H1 (cell line): Measurements from ENCODE around the gene SKIC8. TPM values are rescaled to one million over a fixed set of nuclear protein-coding genes. Genes with fewer than 3 reads are reported as not detected.

ENCODE experiments used
- CTCF ChIA-PET: fragments of 300-600 bp; sonication (Branson Sonifier 250); formaldehyde crosslinking; loops from one replicate; lab custom pipeline; 2021; ENCODE audit not compliant: partially characterized antibody; lab: Charles Lee
- POLR2A ChIA-PET: fragments of 300-600 bp; sonication (Branson Sonifier 250); formaldehyde crosslinking; loops from one replicate; lab custom pipeline; 2021; ENCODE audit warnings: inconsistent platforms; ENCODE audit not compliant: partially characterized antibody; lab: Charles Lee
- DNase-seq, 2 experiments: peaks; one replicate each; pipeline versions ENCODE4 v3.0.0 to v3.0.0-alpha.2; 2010 to 2022; ENCODE audit warnings: low spot score in 2 of 2, low read depth in 1 of 2, mixed read lengths in 1 of 2
- FAIRE-seq: peaks from 2 replicates; lab custom pipeline; 2011; peaks lifted over from hg19 to GRCh38; lab: Jason Lieb, UNC
- H2AFZ ChIP-seq: 2 replicates; pipeline ENCODE4 v1.8.1; 2012; ENCODE audit warnings: low read length, inconsistent platforms
- H2AK5ac ChIP-seq: 2 replicates; pipeline ENCODE4 v1.6.1; 2013; ENCODE audit warnings: low read depth, low read length
- H2BK120ac ChIP-seq: replicated peaks from 2 replicates; pipeline ENCODE3; 2013; ENCODE audit warnings: low read depth, low read length, inconsistent platforms
- H2BK12ac ChIP-seq: 2 replicates; pipeline ENCODE4 v1.6.1; 2013; ENCODE audit warnings: low read depth, low read length
- H2BK15ac ChIP-seq: 2 replicates; pipeline ENCODE4 v1.6.1; 2013; ENCODE audit warnings: low read length
- H2BK20ac ChIP-seq: 2 replicates; pipeline ENCODE4 v1.6.1; 2013; ENCODE audit warnings: low read length
- H2BK5ac ChIP-seq: 2 replicates; pipeline ENCODE4 v1.6.1; 2013; ENCODE audit warnings: low read depth, low read length
- H3K14ac ChIP-seq: 2 replicates; pipeline ENCODE4 v1.6.1; 2013; ENCODE audit warnings: inconsistent platforms; ENCODE audit not compliant: insufficient read length
- H3K18ac ChIP-seq: 2 replicates; pipeline ENCODE4 v1.6.1; 2013; ENCODE audit warnings: low read length; ENCODE audit errors: extremely low read depth
- H3K23ac ChIP-seq: 2 replicates; pipeline ENCODE4 v1.6.1; 2013; ENCODE audit warnings: inconsistent platforms; ENCODE audit not compliant: insufficient read length
- H3K23me2 ChIP-seq: 2 replicates; pipeline ENCODE4 v1.6.1; 2013; ENCODE audit warnings: low read depth, low read length
- H3K27ac ChIP-seq: 2 replicates; pipeline ENCODE4 v1.6.1; 2011; ENCODE audit warnings: low read depth, low read length, inconsistent platforms
- H3K27me3 ChIP-seq, 4 experiments: replicated peaks in 1 of 4; 1 replicate in 1 of 4; 2 replicates in 3 of 4; pipeline versions ENCODE4 v1.6.1 to v1.8.1; 2011 to 2013; ENCODE audit warnings: low read length in 3 of 4, mild to moderate bottlenecking in 3 of 4, inconsistent platforms in 2 of 4, mixed read lengths in 2 of 4, moderate library complexity in 1 of 4; ENCODE audit not compliant: control insufficient read depth in 3 of 4, insufficient read depth in 3 of 4; ENCODE audit errors: extremely low read depth in 1 of 4
- H3K36me3 ChIP-seq, 4 experiments: 2 replicates each; pipeline versions ENCODE4 v1.6.1 to v1.8.1; 2011 to 2013; ENCODE audit warnings: mild to moderate bottlenecking in 4 of 4, low read length in 3 of 4, moderate library complexity in 2 of 4, control low read depth in 1 of 4, inconsistent platforms in 1 of 4; ENCODE audit not compliant: insufficient read depth in 4 of 4, control insufficient read depth in 2 of 4
- H3K4ac ChIP-seq: replicated peaks from 2 replicates; pipeline ENCODE3; 2013; ENCODE audit warnings: low read length, low read depth, mixed read lengths, inconsistent platforms; ENCODE audit not compliant: insufficient read length
- H3K4me1 ChIP-seq, 4 experiments: replicated peaks in 1 of 4; 1 replicate in 1 of 4; 2 replicates in 3 of 4; pipeline versions ENCODE4 v1.6.1 to v1.8.1; 2011 to 2013; ENCODE audit warnings: low read length in 3 of 4, inconsistent platforms in 2 of 4, mixed read lengths in 1 of 4; ENCODE audit not compliant: insufficient read depth in 4 of 4, control insufficient read depth in 3 of 4
- H3K4me2 ChIP-seq, 2 experiments: 2 replicates each; pipeline versions ENCODE4 v1.6.1 to v1.8.1; 2011 to 2013; ENCODE audit warnings: low read depth in 2 of 2, low read length in 2 of 2, control low read depth in 1 of 2, inconsistent platforms in 1 of 2, mild to moderate bottlenecking in 1 of 2; ENCODE audit not compliant: insufficient read depth in 1 of 2
- H3K4me3 ChIP-seq, 4 experiments: fragments of 200-600, 300-600 bp in 1 of 4; sonication (generic), shearing (Covaris generic), sonication (Bioruptor Twin) in 1 of 4; 2 replicates each; pipeline versions ENCODE4 v1.5.1 to v1.8.1; 2011 to 2016; ENCODE audit warnings: low read length in 4 of 4, low read depth in 3 of 4, control low read depth in 2 of 4, inconsistent platforms in 2 of 4, mild to moderate bottlenecking in 2 of 4, mixed read lengths in 1 of 4, moderate library complexity in 1 of 4; ENCODE audit not compliant: insufficient read depth in 2 of 4; ENCODE audit errors: extremely low read depth in 1 of 4
- H3K56ac ChIP-seq: replicated peaks from 2 replicates; pipeline ENCODE3; 2013; ENCODE audit warnings: low read depth, mild to moderate bottlenecking, mixed read lengths, low read length, inconsistent platforms; ENCODE audit not compliant: insufficient read length
- H3K79me1 ChIP-seq: 2 replicates; pipeline ENCODE4 v1.6.1; 2013; ENCODE audit warnings: low read depth, low read length, control low read depth
- H3K79me2 ChIP-seq, 2 experiments: 2 replicates each; pipeline versions ENCODE4 v1.6.1 to v1.8.1; 2012 to 2013; ENCODE audit warnings: low read length in 2 of 2, mild to moderate bottlenecking in 2 of 2, inconsistent platforms in 1 of 2; ENCODE audit not compliant: insufficient read depth in 2 of 2, control insufficient read depth in 1 of 2
- H3K9ac ChIP-seq, 4 experiments: replicated peaks in 1 of 4; 1 replicate in 1 of 4; 2 replicates in 3 of 4; pipeline versions ENCODE4 v1.6.1 to v1.8.1; 2011 to 2013; ENCODE audit warnings: low read depth in 3 of 4, low read length in 3 of 4, control low read depth in 2 of 4, mild to moderate bottlenecking in 2 of 4, moderate library complexity in 2 of 4, inconsistent platforms in 1 of 4; ENCODE audit errors: extremely low read depth in 1 of 4
- H3K9me3 ChIP-seq, 2 experiments: 2 replicates each; pipeline versions ENCODE4 v1.6.1 to v1.8.1; 2012 to 2013; ENCODE audit warnings: mild to moderate bottlenecking in 2 of 2, moderate library complexity in 2 of 2, control low read depth in 1 of 2, inconsistent platforms in 1 of 2, low read depth in 1 of 2, low read length in 1 of 2, mixed read lengths in 1 of 2; ENCODE audit not compliant: insufficient read depth in 2 of 2
- H4K20me1 ChIP-seq, 2 experiments: replicated peaks in 1 of 2; 2 replicates each; pipeline versions ENCODE3 to v1.8.1; 2011 to 2013; ENCODE audit warnings: inconsistent platforms in 2 of 2, low read length in 2 of 2, mild to moderate bottlenecking in 1 of 2; ENCODE audit not compliant: insufficient read depth in 2 of 2, control insufficient read depth in 1 of 2
- H4K5ac ChIP-seq: 2 replicates; pipeline ENCODE4 v1.6.1; 2013; ENCODE audit warnings: low read length, low read depth, mixed read lengths, inconsistent platforms; ENCODE audit not compliant: insufficient read length
- H4K8ac ChIP-seq: 2 replicates; pipeline ENCODE4 v1.8.0; 2013; ENCODE audit warnings: mild to moderate bottlenecking, moderate library complexity, low read length, inconsistent platforms; ENCODE audit not compliant: insufficient read depth; ENCODE audit errors: extremely low read depth
- H4K91ac ChIP-seq: replicated peaks from 2 replicates; pipeline ENCODE3; 2013; ENCODE audit warnings: low read length, mixed read lengths, inconsistent platforms; ENCODE audit not compliant: insufficient read length
- CTCF ChIP-seq, 3 experiments: IDR thresholded peaks; 1 replicate in 2 of 3; 2 replicates in 1 of 3; pipeline versions ENCODE4 v1.5.1 to v1.6.1; 2011; ENCODE audit warnings: low read length in 3 of 3, mild to moderate bottlenecking in 3 of 3, inconsistent platforms in 2 of 3, low read depth in 1 of 3, moderate library complexity in 1 of 3; ENCODE audit not compliant: insufficient read depth in 1 of 3; ENCODE audit errors: control extremely low read depth in 1 of 3
- FOSL1 ChIP-seq: IDR thresholded peaks from 2 replicates; pipeline ENCODE4 v1.6.1; 2011; ENCODE audit warnings: mild to moderate bottlenecking, low read depth, low read length, moderate library complexity; ENCODE audit not compliant: insufficient read depth
- PHF8 ChIP-seq: fragments of 200-600 bp; sonication (generic); conservative IDR thresholded peaks from 2 replicates; pipeline ENCODE4 v1.7.1; 2012; ENCODE audit warnings: low read depth, mild to moderate bottlenecking, inconsistent platforms, low read length, moderate library complexity
- RAD21 ChIP-seq, 2 experiments: IDR thresholded peaks in 1 of 2; conservative IDR thresholded peaks in 1 of 2; 2 replicates each; pipeline ENCODE4 v1.6.1; 2011; ENCODE audit warnings: low read depth in 2 of 2, low read length in 2 of 2, improper control_type of control experiment in 1 of 2, inconsistent platforms in 1 of 2, mild to moderate bottlenecking in 1 of 2, moderate library complexity in 1 of 2
- SRF ChIP-seq: IDR thresholded peaks from 2 replicates; pipeline ENCODE4 v1.6.1; 2011; ENCODE audit warnings: mild to moderate bottlenecking, low read depth, low read length, moderate library complexity
- WGBS, 2 experiments: shearing (Covaris generic) in 1 of 2; methylation state at CpG; one replicate each; pipeline versions ENCODE4 v1.1.6 to v1.1.7; 2013 to 2015; ENCODE audit warnings: low lambda C conversion rate in 2 of 2, mixed read lengths in 2 of 2, inconsistent platforms in 1 of 2, low coverage in 1 of 2, missing lambda C conversion rate in 1 of 2; ENCODE audit not compliant: insufficient replicate concordance in 2 of 2, insufficient coverage in 1 of 2, insufficient read length in 1 of 2; ENCODE audit errors: extremely low coverage in 1 of 2, missing lambda C conversion rate in 1 of 2; 5-methylcytosine and 5-hydroxymethylcytosine counted together
- polyA plus RNA-seq, 7 experiments: library from polyadenylated mRNA; depleted of rRNA in 3 of 7; stranded (reverse) in 5 of 7; unstranded in 2 of 7; fragments of >200 nt in 5 of 7; fragments of 200-250 nt in 2 of 7; gene quantifications; 1 replicate in 5 of 7; 2 replicates in 1 of 7; 4 replicates in 1 of 7; pipeline versions ENCODE4 v1.2.1 to v1.2.3, GENCODE V29; 2011 to 2013; ENCODE audit warnings: missing spikeins in 2 of 7, mixed read lengths in 2 of 7
- total RNA-seq: library from RNA; stranded (reverse); fragmentation: NEBNext Ultra II Directional; extraction: Animal tissue kit (Norgen Biotek cat#: 25700); gene quantifications from 2 replicates; pipeline ENCODE4 v1.2.1, GENCODE V29; 2021

The SKIC8 gene
- total and polyA plus RNA-seq, 2 of the 8 experiments (the other 6 are each of a cell fraction or from before 2014, with no cell fraction given) = 44.2 to 77.7 TPM

- no peak for FAIRE-seq
These were observed 56.4 kb downstream of the SKIC8 start for GRCh38 chr15:78243058-78243457.

More at GRCh38 chr15:78243058-78243457, 56.4 kb downstream of the SKIC8 start:
- Histone ChIP-seq H4K8ac (no peak overlapping the region), H3K23ac (no peak overlapping the region), H3K14ac (no peak overlapping the region), H3K23me2 (no peaks in the 10 kb centered on the region; the same call in 1 of the 2 replicates), H2BK12ac (peak overlapping the region; percentile 30; the same call in 1 of the 2 replicates), H3K4me1 (peaks cover 0 to 8% (median 5%) of the 10 kb centered on the region in 4 experiments; a peak in 6 of 7 replicates), H3K9ac (no peak overlapping the region), H2BK15ac (0 out of 2 replicates have a peak overlapping the region, but pooled peaks have one; percentile 88), H3K36me3 (no peaks in the 10 kb centered on the region), H3K56ac (no peak overlapping the region), H2BK20ac (no peak overlapping the region), H3K79me2 (no peaks in the 10 kb centered on the region), H3K27ac (no peak overlapping the region), H3K9me3 (no peaks in the 10 kb centered on the region), H3K4ac (no peak overlapping the region), H3K18ac (peak overlapping the region; percentile 87; the same call in 1 of the 2 replicates), H2BK5ac (0 out of 2 replicates have a peak overlapping the region, but pooled peaks have one; percentile 56), H4K5ac (no peak overlapping the region), H3K4me2 (0 out of 4 replicates have a peak overlapping the region, but pooled peaks of 1 of the 2 experiments have one; percentile 3), H4K91ac (peak overlapping the region; percentile 25), H2AK5ac (no peak overlapping the region), H4K20me1 (no peaks in the 10 kb centered on the region), H2AFZ (0 out of 2 replicates have a peak overlapping the region, but pooled peaks have one; percentile 84), H3K27me3 (no peaks in the 10 kb centered on the region), H3K4me3 (no peak overlapping the region; a peak in 1 of 8 replicates)
- DNase-seq = no peak
- 82% methylated on average over 6 of the region's 6 CpGs; no CpG with 5 or more reads in 1 of the 2 experiments for WGBS, 2 experiments
- CTCF ChIA-PET = interaction anchor here (0.8 to 16.2 kb wide), 27 partner anchors 11 to 665 kb away, joined by 3 to 285 read pairs (median 8); partner anchors contain the start of gene CIB2
- POLR2A ChIA-PET = no interaction called here
- TF ChIP-seq SRF = no peak
- no peak for TF ChIP-seq PHF8
- no peak for TF ChIP-seq FOSL1
- no peak for TF ChIP-seq CTCF (IDR thresholded peaks at IDR 0.05; ENCODE audit: control extremely low read depth in 1 of 3, insufficient read depth in 1 of 3, low read depth in 1 of 3, low read length in 3 of 3)
- TF ChIP-seq RAD21 (IDR thresholded peaks at IDR 0.05 in 1 of 2, conservative IDR thresholded peaks at IDR 0.05 in 1 of 2; ENCODE audit: low read depth in 2 of 2, low read length in 2 of 2) = no peak
- TF ChIP-seq, all 59 proteins: peak for 0
- Histone ChIP-seq H2BK120ac (no peak overlapping the region), H3K79me1 (no peaks in the 10 kb centered on the region)
